Measurements from ENCODE around the gene GPR108. TPM values are rescaled to one million over a fixed set of nuclear protein-coding genes. Genes with fewer than 3 reads are reported as not detected.

Gene GPR108
- total and polyA plus RNA-seq, 2 of the 13 experiments (the other 11 are each of a cell fraction or from before 2014, with no cell fraction given), result 36.4 to 63.0 TPM

DNA sequence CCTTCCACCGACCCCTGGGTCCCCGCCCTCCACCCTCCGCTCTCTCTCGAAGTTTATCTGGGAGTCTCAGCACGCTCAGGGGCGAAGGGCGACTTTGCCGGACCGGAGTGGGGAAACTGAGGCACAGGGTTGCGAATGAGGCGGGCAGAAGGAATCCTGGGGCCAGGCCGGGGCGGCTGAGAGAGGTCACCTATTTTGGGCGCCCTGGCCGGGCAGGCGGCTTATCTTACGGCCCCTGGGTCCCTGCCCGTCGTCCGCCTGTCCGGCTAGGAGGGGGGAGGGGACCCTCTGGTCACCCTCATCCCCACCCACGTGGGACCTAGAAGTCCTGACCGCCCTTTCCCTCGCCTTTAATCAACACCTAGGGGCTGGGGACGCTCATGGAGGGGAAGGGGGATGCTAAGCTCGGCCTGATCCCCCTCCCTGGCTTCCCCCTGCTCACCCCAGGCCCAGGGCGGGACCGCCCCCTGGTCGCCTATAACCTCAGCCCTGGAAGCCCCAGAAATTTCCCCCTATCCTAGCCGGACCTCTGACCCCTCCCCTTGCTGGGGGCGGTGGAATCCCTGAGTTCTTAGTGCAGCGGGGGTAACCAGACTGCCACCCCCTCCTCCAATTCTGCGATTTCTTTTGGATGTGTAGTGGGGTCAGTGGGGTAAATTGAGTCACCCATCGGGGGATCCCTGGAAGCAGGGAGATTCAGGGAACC lies 2.7 kb upstream of the GPR108 start (continued):
- TF ChIP-seq, protein P1, sequence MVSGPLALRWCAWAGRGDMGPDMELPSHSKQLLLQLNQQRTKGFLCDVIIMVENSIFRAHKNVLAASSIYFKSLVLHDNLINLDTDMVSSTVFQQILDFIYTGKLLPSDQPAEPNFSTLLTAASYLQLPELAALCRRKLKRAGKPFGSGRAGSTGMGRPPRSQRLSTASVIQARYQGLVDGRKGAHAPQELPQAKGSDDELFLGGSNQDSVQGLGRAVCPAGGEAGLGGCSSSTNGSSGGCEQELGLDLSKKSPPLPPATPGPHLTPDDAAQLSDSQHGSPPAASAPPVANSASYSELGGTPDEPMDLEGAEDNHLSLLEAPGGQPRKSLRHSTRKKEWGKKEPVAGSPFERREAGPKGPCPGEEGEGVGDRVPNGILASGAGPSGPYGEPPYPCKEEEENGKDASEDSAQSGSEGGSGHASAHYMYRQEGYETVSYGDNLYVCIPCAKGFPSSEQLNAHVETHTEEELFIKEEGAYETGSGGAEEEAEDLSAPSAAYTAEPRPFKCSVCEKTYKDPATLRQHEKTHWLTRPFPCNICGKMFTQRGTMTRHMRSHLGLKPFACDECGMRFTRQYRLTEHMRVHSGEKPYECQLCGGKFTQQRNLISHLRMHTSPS (CRISPR knock-in tag; IDR thresholded peaks at IDR 0.05; ENCODE audit: low read depth), result no peak
- TF ChIP-seq RFX5 (IDR thresholded peaks at IDR 0.05; ENCODE audit: low read depth, low read length) (no peak), SKI (IDR thresholded peaks at IDR 0.05; ENCODE audit: partially characterized antibody) (no peak), ZSCAN21 (CRISPR knock-in tag; IDR thresholded peaks at IDR 0.05; ENCODE audit: borderline replicate concordance) (no peak), STAG1 (CRISPR knock-in tag; IDR thresholded peaks at IDR 0.05) (no peak), NKX3-1 (CRISPR knock-in tag; IDR thresholded peaks at IDR 0.05) (0 out of 2 replicates have a peak, but pooled peaks have one; percentile 32), RBFOX2 (IDR thresholded peaks at IDR 0.05; ENCODE audit: low read depth, low read length) (no peak), CREB1 (IDR thresholded peaks at IDR 0.05) (no peak), CREB1 (CRISPR knock-in tag; IDR thresholded peaks at IDR 0.05) (no peak), ZNF253 (CRISPR knock-in tag; IDR thresholded peaks at IDR 0.05; ENCODE audit: borderline replicate concordance) (no peak), FOXO1 (CRISPR knock-in tag; IDR thresholded peaks at IDR 0.05) (no peak)
- TF ChIP-seq, protein P2, sequence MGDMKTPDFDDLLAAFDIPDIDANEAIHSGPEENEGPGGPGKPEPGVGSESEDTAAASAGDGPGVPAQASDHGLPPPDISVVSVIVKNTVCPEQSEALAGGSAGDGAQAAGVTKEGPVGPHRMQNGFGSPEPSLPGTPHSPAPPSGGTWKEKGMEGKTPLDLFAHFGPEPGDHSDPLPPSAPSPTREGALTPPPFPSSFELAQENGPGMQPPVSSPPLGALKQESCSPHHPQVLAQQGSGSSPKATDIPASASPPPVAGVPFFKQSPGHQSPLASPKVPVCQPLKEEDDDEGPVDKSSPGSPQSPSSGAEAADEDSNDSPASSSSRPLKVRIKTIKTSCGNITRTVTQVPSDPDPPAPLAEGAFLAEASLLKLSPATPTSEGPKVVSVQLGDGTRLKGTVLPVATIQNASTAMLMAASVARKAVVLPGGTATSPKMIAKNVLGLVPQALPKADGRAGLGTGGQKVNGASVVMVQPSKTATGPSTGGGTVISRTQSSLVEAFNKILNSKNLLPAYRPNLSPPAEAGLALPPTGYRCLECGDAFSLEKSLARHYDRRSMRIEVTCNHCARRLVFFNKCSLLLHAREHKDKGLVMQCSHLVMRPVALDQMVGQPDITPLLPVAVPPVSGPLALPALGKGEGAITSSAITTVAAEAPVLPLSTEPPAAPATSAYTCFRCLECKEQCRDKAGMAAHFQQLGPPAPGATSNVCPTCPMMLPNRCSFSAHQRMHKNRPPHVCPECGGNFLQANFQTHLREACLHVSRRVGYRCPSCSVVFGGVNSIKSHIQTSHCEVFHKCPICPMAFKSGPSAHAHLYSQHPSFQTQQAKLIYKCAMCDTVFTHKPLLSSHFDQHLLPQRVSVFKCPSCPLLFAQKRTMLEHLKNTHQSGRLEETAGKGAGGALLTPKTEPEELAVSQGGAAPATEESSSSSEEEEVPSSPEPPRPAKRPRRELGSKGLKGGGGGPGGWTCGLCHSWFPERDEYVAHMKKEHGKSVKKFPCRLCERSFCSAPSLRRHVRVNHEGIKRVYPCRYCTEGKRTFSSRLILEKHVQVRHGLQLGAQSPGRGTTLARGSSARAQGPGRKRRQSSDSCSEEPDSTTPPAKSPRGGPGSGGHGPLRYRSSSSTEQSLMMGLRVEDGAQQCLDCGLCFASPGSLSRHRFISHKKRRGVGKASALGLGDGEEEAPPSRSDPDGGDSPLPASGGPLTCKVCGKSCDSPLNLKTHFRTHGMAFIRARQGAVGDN (CRISPR knock-in tag; IDR thresholded peaks at IDR 0.05), result no peak; the same call in 1 of the 2 replicates
- TF ChIP-seq, protein P3, sequence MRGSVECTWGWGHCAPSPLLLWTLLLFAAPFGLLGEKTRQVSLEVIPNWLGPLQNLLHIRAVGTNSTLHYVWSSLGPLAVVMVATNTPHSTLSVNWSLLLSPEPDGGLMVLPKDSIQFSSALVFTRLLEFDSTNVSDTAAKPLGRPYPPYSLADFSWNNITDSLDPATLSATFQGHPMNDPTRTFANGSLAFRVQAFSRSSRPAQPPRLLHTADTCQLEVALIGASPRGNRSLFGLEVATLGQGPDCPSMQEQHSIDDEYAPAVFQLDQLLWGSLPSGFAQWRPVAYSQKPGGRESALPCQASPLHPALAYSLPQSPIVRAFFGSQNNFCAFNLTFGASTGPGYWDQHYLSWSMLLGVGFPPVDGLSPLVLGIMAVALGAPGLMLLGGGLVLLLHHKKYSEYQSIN (CRISPR knock-in tag; IDR thresholded peaks at IDR 0.05; ENCODE audit: borderline replicate concordance), result no peak
- TF ChIP-seq, protein P4, sequence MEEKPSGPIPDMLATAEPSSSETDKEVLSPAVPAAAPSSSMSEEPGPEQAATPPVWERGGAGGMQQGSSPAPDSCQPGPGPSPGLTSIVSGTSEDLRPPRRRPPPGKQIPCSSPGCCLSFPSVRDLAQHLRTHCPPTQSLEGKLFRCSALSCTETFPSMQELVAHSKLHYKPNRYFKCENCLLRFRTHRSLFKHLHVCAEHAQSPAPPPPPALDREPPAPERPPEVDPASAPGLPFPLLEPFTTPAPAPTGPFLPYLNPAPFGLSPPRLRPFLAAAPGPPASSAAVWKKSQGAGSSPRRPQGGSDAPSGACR (CRISPR knock-in tag; IDR thresholded peaks at IDR 0.05), result 0 out of 2 replicates have a peak, but pooled peaks have one; percentile 20
- TF ChIP-seq, protein P5, sequence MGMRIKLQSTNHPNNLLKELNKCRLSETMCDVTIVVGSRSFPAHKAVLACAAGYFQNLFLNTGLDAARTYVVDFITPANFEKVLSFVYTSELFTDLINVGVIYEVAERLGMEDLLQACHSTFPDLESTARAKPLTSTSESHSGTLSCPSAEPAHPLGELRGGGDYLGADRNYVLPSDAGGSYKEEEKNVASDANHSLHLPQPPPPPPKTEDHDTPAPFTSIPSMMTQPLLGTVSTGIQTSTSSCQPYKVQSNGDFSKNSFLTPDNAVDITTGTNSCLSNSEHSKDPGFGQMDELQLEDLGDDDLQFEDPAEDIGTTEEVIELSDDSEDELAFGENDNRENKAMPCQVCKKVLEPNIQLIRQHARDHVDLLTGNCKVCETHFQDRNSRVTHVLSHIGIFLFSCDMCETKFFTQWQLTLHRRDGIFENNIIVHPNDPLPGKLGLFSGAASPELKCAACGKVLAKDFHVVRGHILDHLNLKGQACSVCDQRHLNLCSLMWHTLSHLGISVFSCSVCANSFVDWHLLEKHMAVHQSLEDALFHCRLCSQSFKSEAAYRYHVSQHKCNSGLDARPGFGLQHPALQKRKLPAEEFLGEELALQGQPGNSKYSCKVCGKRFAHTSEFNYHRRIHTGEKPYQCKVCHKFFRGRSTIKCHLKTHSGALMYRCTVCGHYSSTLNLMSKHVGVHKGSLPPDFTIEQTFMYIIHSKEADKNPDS (CRISPR knock-in tag; IDR thresholded peaks at IDR 0.05), result no peak
- TF ChIP-seq, protein P6, sequence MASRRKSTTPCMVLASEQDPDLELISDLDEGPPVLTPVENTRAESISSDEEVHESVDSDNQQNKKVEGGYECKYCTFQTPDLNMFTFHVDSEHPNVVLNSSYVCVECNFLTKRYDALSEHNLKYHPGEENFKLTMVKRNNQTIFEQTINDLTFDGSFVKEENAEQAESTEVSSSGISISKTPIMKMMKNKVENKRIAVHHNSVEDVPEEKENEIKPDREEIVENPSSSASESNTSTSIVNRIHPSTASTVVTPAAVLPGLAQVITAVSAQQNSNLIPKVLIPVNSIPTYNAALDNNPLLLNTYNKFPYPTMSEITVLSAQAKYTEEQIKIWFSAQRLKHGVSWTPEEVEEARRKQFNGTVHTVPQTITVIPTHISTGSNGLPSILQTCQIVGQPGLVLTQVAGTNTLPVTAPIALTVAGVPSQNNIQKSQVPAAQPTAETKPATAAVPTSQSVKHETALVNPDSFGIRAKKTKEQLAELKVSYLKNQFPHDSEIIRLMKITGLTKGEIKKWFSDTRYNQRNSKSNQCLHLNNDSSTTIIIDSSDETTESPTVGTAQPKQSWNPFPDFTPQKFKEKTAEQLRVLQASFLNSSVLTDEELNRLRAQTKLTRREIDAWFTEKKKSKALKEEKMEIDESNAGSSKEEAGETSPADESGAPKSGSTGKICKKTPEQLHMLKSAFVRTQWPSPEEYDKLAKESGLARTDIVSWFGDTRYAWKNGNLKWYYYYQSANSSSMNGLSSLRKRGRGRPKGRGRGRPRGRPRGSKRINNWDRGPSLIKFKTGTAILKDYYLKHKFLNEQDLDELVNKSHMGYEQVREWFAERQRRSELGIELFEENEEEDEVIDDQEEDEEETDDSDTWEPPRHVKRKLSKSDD (CRISPR knock-in tag; IDR thresholded peaks at IDR 0.05; ENCODE audit: low read depth), result no peak
